Smooth muscle cell (in vitro differentiated cells): ENCODE measurements around the gene CELA2B. TPM values are rescaled to one million over a fixed set of nuclear protein-coding genes. Genes with fewer than 3 reads are reported as not detected.
A peak's percentile ranks its signal among the peaks of the same experiment; 100 is the strongest.
"Not testable (repeated sequence)": the region's sequence is repeated elsewhere in the genome, so short reads cannot be mapped to it uniquely, and the experiment has no call there.

Source experiments
- DNase-seq: peaks from one replicate; lab custom pipeline; 2025; ENCODE audit not compliant: unreplicated experiment; lab: John Stamatoyannopoulos, UW
- H2AFZ ChIP-seq: fragments of 200-600 bp; sonication (generic); 2 replicates; pipeline ENCODE4 v1.6.0; 2016; ENCODE audit warnings: antibody characterized with exemption, low read depth, mild to moderate bottlenecking
- H3F3A ChIP-seq: fragments of 200-600 bp; sonication (generic); 2 replicates; pipeline ENCODE4 v1.6.0; 2017; ENCODE audit warnings: antibody characterized with exemption, low read depth
- H3K27ac ChIP-seq: fragments of 200-600 bp; sonication (generic); 2 replicates; pipeline ENCODE4 v1.5.1; 2016; ENCODE audit warnings: low read depth, mild to moderate bottlenecking
- H3K27me3 ChIP-seq: fragments of 200-600 bp; sonication (generic); 2 replicates; pipeline ENCODE4 v1.6.1; 2016; ENCODE audit warnings: low read depth, mild to moderate bottlenecking
- H3K36me3 ChIP-seq: fragments of 200-600 bp; sonication (generic); 2 replicates; pipeline ENCODE4 v1.5.1; 2016; ENCODE audit warnings: low read depth
- H3K4me1 ChIP-seq: fragments of 200-600 bp; sonication (generic); 2 replicates; pipeline ENCODE4 v1.5.1; 2016; ENCODE audit warnings: low read depth
- H3K4me2 ChIP-seq: fragments of 200-600 bp; sonication (generic); 2 replicates; pipeline ENCODE4 v1.6.0; 2016; ENCODE audit warnings: mild to moderate bottlenecking
- H3K4me3 ChIP-seq: fragments of 200-600 bp; sonication (generic); 2 replicates; pipeline ENCODE4 v1.5.1; 2016; ENCODE audit warnings: mild to moderate bottlenecking
- H3K79me2 ChIP-seq: fragments of 200-600 bp; sonication (generic); 2 replicates; pipeline ENCODE4 v1.6.0; 2016; ENCODE audit warnings: low read depth, mild to moderate bottlenecking
- H3K9ac ChIP-seq: fragments of 200-600 bp; sonication (generic); 2 replicates; pipeline ENCODE4 v1.6.0; 2016; ENCODE audit warnings: low read depth
- H3K9me3 ChIP-seq: fragments of 200-600 bp; sonication (generic); replicated peaks from 2 replicates; pipeline ENCODE4 v1.5.1; 2016; ENCODE audit warnings: low read depth
- H4K20me1 ChIP-seq: fragments of 200-600 bp; sonication (generic); 2 replicates; pipeline ENCODE4 v1.6.0; 2016; ENCODE audit warnings: low read depth
- WGBS: methylation state at CpG from one replicate; pipeline ENCODE4 v1.1.7; 2016; ENCODE audit warnings: low lambda C conversion rate; 5-methylcytosine and 5-hydroxymethylcytosine counted together
- polyA plus RNA-seq: library from polyadenylated mRNA; unstranded; fragments of >200 nt; fragmentation: Nextera tagmentation; extraction: Ambion mirVana; gene quantifications from 2 replicates; pipeline ENCODE4 v1.2.1, GENCODE V29; 2016
- total RNA-seq: library from RNA; depleted of rRNA; stranded (reverse); fragments of >200 nt; gene quantifications from 2 replicates; pipeline ENCODE4 v1.2.3, GENCODE V29; 2014
- TF ChIP-seq, protein P1 (sequence below): fragments of 200-600 bp; sonication (generic); IDR thresholded peaks from 2 replicates; pipeline ENCODE4 v1.5.1; 2017; ENCODE audit warnings: borderline replicate concordance, mild to moderate bottlenecking, antibody characterized with exemption; ENCODE audit not compliant: insufficient read depth, poor library complexity, severe bottlenecking

The CELA2B gene
- total and polyA plus RNA-seq, 2 experiments from 2014 or later, result not detected

DNA sequence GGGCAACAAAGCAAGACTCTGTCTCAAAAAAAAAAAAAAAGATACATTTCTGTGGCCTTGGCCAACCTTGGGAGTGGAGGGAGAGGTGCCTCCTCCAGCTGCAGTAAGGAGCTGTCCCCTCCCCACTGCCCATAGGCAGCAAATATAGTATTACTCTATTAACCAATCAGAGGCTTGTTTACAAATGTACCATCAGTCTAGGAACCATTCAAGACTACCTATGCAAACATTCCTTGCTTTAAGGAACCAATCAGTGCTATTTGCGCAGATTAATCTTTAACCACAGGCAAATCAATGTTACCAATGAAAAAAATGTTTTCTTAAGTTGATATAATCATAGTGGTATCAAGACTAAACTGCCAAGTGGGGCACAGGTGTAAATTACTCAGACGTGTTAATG is 18.3 kb upstream of the CELA2B start:
- no peaks in the 10 kb centered on the region for H3K27me3 ChIP-seq
- no peak overlapping the region for H3K9ac ChIP-seq
- H3K4me3 ChIP-seq, result no peak overlapping the region
- H3F3A ChIP-seq, result peaks cover 20% of the 10 kb centered on the region
- TF ChIP-seq, protein P1, sequence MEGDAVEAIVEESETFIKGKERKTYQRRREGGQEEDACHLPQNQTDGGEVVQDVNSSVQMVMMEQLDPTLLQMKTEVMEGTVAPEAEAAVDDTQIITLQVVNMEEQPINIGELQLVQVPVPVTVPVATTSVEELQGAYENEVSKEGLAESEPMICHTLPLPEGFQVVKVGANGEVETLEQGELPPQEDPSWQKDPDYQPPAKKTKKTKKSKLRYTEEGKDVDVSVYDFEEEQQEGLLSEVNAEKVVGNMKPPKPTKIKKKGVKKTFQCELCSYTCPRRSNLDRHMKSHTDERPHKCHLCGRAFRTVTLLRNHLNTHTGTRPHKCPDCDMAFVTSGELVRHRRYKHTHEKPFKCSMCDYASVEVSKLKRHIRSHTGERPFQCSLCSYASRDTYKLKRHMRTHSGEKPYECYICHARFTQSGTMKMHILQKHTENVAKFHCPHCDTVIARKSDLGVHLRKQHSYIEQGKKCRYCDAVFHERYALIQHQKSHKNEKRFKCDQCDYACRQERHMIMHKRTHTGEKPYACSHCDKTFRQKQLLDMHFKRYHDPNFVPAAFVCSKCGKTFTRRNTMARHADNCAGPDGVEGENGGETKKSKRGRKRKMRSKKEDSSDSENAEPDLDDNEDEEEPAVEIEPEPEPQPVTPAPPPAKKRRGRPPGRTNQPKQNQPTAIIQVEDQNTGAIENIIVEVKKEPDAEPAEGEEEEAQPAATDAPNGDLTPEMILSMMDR, result no peak
- no peaks in the 10 kb centered on the region for H4K20me1 ChIP-seq
- H3K27ac ChIP-seq, result no peak overlapping the region
- H3K4me2 ChIP-seq, result no peak overlapping the region
- H3K9me3 ChIP-seq, result no peaks in the 10 kb centered on the region
- WGBS, result 80% methylated on average over 2 of the region's 2 CpGs
- no peaks in the 10 kb centered on the region for H3K79me2 ChIP-seq
- DNase-seq, result no peak
- no peaks in the 10 kb centered on the region for H3K36me3 ChIP-seq
- H3K4me1 ChIP-seq, result peaks cover 13% of the 10 kb centered on the region
- no peak overlapping the region for H2AFZ ChIP-seq

- H3K79me2 ChIP-seq, H3K4me2 ChIP-seq, H2AFZ ChIP-seq, H3K36me3 ChIP-seq, H3K27ac ChIP-seq, H3K4me3 ChIP-seq, H4K20me1 ChIP-seq, H3K9me3 ChIP-seq, DNase-seq, H3K27me3 ChIP-seq, H3K9ac ChIP-seq: not testable (repeated sequence)
- H3K4me1 ChIP-seq, result peaks cover 13% of the 10 kb centered on the region
- H3F3A ChIP-seq, result peaks cover 16% of the 10 kb centered on the region
- WGBS, result 71% methylated on average over 4 of the region's 4 CpGs
These were observed 17.5 kb upstream of the CELA2B start for GRCh38 chr1:15458388-15458787.

- peaks cover 8% of the 10 kb centered on the region for H3F3A ChIP-seq
- no peaks in the 10 kb centered on the region for H3K27me3 ChIP-seq
- H3K4me1 ChIP-seq, result peaks cover 13% of the 10 kb centered on the region
- peak overlapping the region; percentile 57 for H3K4me2 ChIP-seq
- 54% methylated on average over 10 of the region's 10 CpGs for WGBS
- no peaks in the 10 kb centered on the region for H3K36me3 ChIP-seq
- no peak overlapping the region for H3K9ac ChIP-seq
- TF ChIP-seq, protein P1, result no peak
- H4K20me1 ChIP-seq, result no peaks in the 10 kb centered on the region
- peak overlapping the region; percentile 22 for H3K27ac ChIP-seq
- no peak overlapping the region for H2AFZ ChIP-seq
- no peaks in the 10 kb centered on the region for H3K9me3 ChIP-seq
- DNase-seq, result no peak
- no peak overlapping the region for H3K4me3 ChIP-seq
- no peaks in the 10 kb centered on the region for H3K79me2 ChIP-seq
These were observed 15.9 kb upstream of the CELA2B start for GRCh38 chr1:15459771-15460707.

DNA sequence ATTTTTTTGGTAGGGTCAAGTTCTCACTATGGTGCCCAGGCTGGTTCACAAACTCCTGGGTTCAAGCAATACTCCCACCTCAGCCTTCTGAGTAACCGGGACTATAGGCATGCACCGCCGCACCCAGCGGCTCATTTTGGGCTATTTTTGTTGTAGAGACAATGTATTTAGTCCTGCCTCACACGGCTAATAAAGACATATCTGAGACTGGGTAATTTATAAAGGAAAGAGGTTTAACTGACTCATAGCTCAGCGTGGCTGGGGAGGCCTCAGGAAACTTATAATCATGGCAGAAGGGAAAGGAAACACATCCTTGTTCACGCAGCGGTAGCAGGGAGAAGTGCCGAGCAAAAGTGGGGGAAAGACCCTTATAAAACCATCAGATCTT is 15.2 kb upstream of the CELA2B start:
- Histone ChIP-seq H3K9ac (no peak overlapping the region), H3K9me3 (no peaks in the 10 kb centered on the region), H3K27me3 (no peaks in the 10 kb centered on the region), H3K79me2 (no peaks in the 10 kb centered on the region), H3F3A (peaks cover 8% of the 10 kb centered on the region), H3K4me2 (peak overlapping the region; percentile 57), H3K4me3 (no peak overlapping the region), H2AFZ (no peak overlapping the region), H3K27ac (no peak overlapping the region), H3K4me1 (peaks cover 13% of the 10 kb centered on the region), H3K36me3 (no peaks in the 10 kb centered on the region), H4K20me1 (no peaks in the 10 kb centered on the region)
- WGBS, result 53% methylated on average over 9 of the region's 9 CpGs
- TF ChIP-seq, protein P1, result no peak
- DNase-seq, result no peak

GRCh38 chr1:15463064-15463800 is 12.7 kb upstream of the CELA2B start:
- H3K27me3 ChIP-seq, H3K4me3 ChIP-seq, H3K4me2 ChIP-seq, H3K9me3 ChIP-seq, DNase-seq, H3K36me3 ChIP-seq, H3F3A ChIP-seq, H3K79me2 ChIP-seq, H2AFZ ChIP-seq, H3K4me1 ChIP-seq, H3K27ac ChIP-seq, H3K9ac ChIP-seq, H4K20me1 ChIP-seq: not testable (repeated sequence)
- 72% methylated on average over 15 of the region's 15 CpGs for WGBS

GRCh38 chr1:15463926-15464322 is 12.0 kb upstream of the CELA2B start:
- not testable (repeated sequence) for H3K4me1 ChIP-seq, H3K27ac ChIP-seq
- WGBS, result 92% methylated on average over 5 of the region's 5 CpGs

More at GRCh38 chr1:15463926-15464322, 12.0 kb upstream of the CELA2B start:
- H3F3A ChIP-seq, H3K4me2 ChIP-seq, H4K20me1 ChIP-seq, H3K9ac ChIP-seq, H3K36me3 ChIP-seq, H3K4me3 ChIP-seq, H3K27me3 ChIP-seq, H3K9me3 ChIP-seq, DNase-seq, H2AFZ ChIP-seq, H3K79me2 ChIP-seq: not testable (repeated sequence)
